HEK293T (cell line): ENCODE measurements around the gene CYRIA.

Experiments used
- BHLHE40 ChIP-seq: fragments of 450-650 bp; IDR thresholded peaks from 2 replicates; pipeline ENCODE4 v1.6.1; 2016; ENCODE audit warnings: mild to moderate bottlenecking, moderate library complexity, borderline replicate concordance
- FOXK2 ChIP-seq: fragments of 450-650 bp; IDR thresholded peaks from 2 replicates; pipeline ENCODE4 v1.6.1; 2016; ENCODE audit warnings: mild to moderate bottlenecking
- LEF1 ChIP-seq: fragments of 450-650 bp; IDR thresholded peaks from 2 replicates; pipeline ENCODE4 v1.6.1; 2017; ENCODE audit warnings: mild to moderate bottlenecking, borderline replicate concordance
- SP1 ChIP-seq: fragments of 450-650 bp; IDR thresholded peaks from 2 replicates; pipeline ENCODE4 v1.6.1; 2017
- SUZ12 ChIP-seq: fragments of 450-650 bp; IDR thresholded peaks from 2 replicates; pipeline ENCODE4 v1.6.1; 2016; ENCODE audit warnings: mild to moderate bottlenecking
- ZNF384 ChIP-seq: fragments of 450-650 bp; IDR thresholded peaks from 2 replicates; pipeline ENCODE4 v1.6.1; 2016
- TF ChIP-seq, protein P1 (sequence below): fragments of 450-650 bp; IDR thresholded peaks from 2 replicates; pipeline ENCODE4 v1.6.1; 2016

DNA sequence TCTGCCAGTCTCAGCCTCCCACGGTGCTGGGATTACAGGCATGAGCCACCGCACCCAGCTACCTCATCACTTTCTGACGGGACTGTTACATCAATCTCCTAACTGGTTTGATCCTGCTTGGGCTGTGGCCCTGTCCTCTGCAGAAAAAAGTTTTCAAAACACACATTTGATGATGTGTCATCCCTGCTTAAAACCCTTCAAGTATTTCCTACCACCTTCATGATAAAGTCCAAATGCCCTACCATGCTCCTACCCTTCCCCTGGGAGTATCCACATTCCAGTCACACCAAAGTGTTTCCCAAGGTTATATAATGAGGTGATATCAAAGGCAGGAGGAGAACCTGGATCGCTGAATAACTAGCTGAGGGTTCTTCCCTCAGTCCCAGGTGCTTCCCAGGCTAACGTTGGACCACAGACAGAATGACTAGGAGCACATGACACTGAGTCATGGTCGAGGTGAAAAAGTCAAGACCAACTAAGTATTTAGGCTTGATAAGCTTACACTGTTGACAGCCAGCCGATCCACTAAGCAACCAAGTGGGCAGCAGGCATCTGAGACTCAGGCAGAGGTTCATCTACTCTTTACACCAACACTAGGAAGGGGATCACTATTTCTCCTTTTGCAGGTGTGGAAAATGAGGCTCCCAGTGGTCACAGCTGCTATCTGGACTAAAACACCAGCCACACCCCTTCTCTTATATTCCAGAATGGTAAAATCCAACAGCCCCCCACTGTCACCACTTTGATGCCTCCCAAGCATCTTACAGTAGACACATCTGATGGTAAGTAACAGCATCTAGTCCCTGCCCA, 31.8 kb downstream of the CYRIA start:
- TF ChIP-seq FOXK2 (no peak), SUZ12 (no peak), LEF1 (no peak), SP1 (no peak), BHLHE40 (no peak), ZNF384 (no peak)
- TF ChIP-seq, protein P1, sequence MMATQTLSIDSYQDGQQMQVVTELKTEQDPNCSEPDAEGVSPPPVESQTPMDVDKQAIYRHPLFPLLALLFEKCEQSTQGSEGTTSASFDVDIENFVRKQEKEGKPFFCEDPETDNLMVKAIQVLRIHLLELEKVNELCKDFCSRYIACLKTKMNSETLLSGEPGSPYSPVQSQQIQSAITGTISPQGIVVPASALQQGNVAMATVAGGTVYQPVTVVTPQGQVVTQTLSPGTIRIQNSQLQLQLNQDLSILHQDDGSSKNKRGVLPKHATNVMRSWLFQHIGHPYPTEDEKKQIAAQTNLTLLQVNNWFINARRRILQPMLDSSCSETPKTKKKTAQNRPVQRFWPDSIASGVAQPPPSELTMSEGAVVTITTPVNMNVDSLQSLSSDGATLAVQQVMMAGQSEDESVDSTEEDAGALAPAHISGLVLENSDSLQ: no peak
